Measurements from ENCODE around the gene MINDY2. TPM values are rescaled to one million over a fixed set of nuclear protein-coding genes. Genes with fewer than 3 reads are reported as not detected.

The MINDY2 gene
- total RNA-seq, 4 donors from 2014 or later, result 13.4 to 21.7 (median 18.4) TPM

DNA sequence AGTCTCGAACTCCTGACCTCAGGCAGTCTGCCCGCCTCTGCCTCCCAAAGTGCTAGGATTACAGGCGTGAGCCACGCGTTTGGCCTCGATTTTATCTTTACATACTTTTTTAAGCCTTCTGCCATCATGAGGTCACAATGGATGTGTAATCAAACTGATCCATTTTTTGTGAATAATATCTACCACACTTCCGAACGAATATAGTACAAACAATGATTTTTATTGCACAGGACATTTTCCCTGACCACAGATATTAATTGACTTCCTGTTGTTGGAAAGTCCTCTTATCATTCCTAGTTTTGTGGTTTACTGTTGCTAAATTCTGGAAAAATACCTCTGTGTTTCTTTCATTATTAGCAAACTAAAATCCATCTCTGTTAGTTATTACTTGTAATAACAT is 68.9 kb downstream of the MINDY2 start:
- TF ChIP-seq, protein P1, sequence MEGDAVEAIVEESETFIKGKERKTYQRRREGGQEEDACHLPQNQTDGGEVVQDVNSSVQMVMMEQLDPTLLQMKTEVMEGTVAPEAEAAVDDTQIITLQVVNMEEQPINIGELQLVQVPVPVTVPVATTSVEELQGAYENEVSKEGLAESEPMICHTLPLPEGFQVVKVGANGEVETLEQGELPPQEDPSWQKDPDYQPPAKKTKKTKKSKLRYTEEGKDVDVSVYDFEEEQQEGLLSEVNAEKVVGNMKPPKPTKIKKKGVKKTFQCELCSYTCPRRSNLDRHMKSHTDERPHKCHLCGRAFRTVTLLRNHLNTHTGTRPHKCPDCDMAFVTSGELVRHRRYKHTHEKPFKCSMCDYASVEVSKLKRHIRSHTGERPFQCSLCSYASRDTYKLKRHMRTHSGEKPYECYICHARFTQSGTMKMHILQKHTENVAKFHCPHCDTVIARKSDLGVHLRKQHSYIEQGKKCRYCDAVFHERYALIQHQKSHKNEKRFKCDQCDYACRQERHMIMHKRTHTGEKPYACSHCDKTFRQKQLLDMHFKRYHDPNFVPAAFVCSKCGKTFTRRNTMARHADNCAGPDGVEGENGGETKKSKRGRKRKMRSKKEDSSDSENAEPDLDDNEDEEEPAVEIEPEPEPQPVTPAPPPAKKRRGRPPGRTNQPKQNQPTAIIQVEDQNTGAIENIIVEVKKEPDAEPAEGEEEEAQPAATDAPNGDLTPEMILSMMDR (IDR thresholded peaks at IDR 0.05; ENCODE audit: low read depth), result no peak

DNA sequence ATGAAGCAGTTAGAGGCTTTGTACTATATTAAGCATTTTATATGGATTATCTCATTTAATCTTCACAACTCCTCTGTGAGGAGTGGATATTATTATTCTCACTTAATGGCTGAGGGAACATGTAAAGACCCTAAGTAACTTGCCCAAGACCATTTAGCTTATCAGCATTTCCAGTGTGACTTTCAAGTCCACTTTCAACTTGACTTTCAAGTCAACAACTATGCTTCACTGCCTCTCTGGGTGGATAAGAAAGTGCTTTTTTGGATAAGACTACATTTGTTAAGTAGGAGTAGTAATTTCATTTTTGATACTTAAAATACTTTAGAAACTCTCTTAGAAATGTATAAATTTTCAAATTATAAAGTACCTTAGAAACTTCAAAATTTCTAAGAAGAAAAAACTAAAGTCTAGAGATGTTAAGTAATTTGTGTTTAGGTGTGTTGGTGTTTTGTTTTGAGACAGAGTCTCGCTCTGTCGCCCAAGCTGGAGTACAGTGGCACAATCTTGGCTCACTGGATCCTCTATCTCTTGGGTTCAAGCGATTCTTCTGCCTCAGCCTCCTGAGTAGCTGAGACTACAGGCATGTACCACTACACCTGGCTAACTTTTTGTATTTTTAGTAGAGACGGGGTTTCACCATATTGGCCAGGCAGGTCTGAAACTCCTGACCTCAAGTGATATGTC is 71.8 kb downstream of the MINDY2 start:
- TF ChIP-seq, protein P1 (IDR thresholded peaks at IDR 0.05; ENCODE audit: low read depth), result no peak

DNA sequence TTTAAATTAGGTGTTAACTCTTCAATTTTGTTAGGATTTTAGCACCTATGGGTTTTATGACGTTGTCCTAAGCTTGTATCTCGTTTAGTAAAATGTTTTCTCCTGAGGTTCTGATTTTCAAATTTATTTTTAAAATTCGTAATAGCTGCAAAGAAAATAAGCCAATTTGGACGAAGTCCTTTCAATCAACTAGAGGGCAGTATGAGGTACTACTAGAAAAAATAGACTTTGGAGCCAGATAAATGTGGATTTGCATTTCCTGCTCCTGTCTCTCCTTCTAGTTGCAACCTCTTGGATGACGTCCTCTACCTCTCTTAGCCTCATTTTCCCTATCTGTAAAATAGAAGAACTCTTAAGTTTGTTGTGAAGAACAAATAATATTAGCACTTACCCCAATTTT is 81.2 kb downstream of the MINDY2 start:
- TF ChIP-seq, protein P1 (IDR thresholded peaks at IDR 0.05; ENCODE audit: low read depth), result no peak

DNA sequence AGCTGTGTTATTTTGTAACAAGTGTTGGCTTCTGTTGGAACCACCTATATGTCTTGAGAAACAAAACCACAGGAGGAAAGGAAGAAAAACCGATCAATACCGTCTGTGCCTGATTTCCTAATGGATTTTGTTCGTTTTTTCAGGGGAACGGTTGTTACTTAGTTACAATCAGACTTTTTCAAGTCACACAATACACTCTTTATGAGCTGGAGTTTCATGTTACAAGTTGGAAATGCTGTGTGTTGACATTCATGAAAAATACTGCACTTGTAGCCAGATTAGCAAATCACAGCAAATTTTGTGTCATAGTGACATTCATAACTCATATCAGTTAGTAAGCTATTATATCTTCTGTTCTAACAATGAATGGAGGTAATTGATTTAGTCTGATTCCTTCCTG is 83.5 kb downstream of the MINDY2 start:
- TF ChIP-seq, protein P1 (IDR thresholded peaks at IDR 0.05; ENCODE audit: low read depth), result no peak

DNA sequence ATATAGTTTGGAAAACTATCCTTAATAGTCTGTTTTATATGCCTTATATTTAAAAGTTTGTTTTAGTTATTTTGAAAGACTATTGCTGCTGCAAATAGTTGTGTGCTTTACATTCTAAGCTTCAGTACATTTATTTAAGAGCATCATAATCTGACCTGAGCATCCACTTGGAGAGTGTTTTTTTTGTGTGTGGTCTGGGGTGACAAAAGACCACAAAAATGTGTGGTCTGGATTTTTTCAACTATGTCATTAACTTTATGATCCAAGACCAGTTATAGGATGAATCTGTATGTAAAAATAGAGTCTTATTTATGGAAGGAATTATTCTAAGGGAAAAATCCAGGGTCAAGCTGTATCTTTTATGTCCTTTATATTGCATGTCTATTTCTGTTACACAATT is 85.0 kb downstream of the MINDY2 start:
- TF ChIP-seq, protein P1 (IDR thresholded peaks at IDR 0.05; ENCODE audit: low read depth), result no peak

DNA sequence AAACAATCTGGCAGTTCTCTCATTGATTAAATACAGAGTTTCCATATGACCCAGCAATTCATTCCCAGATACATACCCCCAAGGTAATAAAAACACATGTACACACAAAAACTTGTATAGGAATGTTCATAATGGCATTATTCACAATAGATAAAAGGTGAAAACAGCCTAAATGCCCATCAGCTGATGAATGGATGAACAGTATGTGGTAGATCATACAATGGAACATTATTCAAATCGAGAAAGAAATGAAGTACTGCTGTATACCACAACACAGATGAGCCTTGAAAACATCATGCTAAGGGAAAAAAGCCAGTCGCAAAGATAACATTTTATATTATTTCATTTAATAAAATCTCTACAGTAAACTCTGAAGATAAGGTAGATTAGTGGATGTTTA is 91.2 kb downstream of the MINDY2 start:
- TF ChIP-seq, protein P1 (IDR thresholded peaks at IDR 0.05; ENCODE audit: low read depth), result no peak

DNA sequence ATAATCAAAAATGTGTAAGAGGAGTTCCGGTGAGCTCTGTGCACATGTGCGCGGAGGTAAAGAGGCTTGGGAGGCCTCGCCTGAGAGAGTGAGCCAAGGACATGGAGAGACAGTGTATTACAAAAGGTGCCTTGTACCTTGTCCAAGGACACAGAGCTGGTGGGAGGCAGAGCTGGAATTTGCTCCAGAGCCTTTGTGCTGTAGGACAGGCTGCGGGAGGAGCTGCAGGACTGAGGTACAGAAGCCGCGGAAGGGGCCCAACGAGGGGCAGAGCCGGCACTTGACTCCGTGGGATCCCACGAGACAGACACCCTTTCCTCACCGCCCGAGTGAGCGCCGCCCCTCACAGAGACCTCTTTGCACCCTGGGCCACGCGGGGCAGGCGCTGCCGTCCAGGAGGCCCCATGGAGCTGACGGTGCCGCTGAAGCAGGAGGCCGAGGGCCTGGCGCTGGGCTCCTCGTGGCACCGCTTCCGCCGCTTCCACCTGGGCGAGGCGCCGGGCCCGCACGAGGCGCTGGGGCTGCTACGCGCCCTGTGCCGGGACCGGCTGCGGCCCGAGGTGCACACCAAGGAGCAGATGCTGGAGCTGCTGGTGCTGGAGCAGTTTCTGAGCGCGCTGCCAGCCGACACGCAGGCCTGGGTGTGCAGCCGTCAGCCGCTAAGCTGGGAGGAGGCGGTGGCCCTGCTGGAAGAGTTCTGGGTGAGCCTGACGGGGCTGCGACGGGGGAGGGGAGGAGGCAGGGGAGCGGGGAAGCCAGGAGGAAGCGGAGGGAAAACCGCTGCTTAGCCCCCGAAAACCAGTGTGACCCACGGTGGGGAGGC is 93.7 kb downstream of the MINDY2 start:
- TF ChIP-seq, protein P1 (IDR thresholded peaks at IDR 0.05; ENCODE audit: low read depth), result no peak
